ENCODE data around the gene NUDT7. TPM values are rescaled to one million over a fixed set of nuclear protein-coding genes. Genes with fewer than 3 reads are reported as not detected.

Gene NUDT7
- total RNA-seq, 1 donor, result 6.0 TPM

GRCh38 chr16:77721752-77722308 lies 484 bp upstream of the NUDT7 start:
- DNase-seq (ENCODE audit: low read depth), result no peak
- TF ChIP-seq, protein P1, sequence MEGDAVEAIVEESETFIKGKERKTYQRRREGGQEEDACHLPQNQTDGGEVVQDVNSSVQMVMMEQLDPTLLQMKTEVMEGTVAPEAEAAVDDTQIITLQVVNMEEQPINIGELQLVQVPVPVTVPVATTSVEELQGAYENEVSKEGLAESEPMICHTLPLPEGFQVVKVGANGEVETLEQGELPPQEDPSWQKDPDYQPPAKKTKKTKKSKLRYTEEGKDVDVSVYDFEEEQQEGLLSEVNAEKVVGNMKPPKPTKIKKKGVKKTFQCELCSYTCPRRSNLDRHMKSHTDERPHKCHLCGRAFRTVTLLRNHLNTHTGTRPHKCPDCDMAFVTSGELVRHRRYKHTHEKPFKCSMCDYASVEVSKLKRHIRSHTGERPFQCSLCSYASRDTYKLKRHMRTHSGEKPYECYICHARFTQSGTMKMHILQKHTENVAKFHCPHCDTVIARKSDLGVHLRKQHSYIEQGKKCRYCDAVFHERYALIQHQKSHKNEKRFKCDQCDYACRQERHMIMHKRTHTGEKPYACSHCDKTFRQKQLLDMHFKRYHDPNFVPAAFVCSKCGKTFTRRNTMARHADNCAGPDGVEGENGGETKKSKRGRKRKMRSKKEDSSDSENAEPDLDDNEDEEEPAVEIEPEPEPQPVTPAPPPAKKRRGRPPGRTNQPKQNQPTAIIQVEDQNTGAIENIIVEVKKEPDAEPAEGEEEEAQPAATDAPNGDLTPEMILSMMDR (IDR thresholded peaks at IDR 0.05; ENCODE audit: insufficient read depth, low read depth, low read length), result no peak
- no peak overlapping the region for H3K4me3 ChIP-seq (ENCODE audit: low read depth, low read length)

DNA sequence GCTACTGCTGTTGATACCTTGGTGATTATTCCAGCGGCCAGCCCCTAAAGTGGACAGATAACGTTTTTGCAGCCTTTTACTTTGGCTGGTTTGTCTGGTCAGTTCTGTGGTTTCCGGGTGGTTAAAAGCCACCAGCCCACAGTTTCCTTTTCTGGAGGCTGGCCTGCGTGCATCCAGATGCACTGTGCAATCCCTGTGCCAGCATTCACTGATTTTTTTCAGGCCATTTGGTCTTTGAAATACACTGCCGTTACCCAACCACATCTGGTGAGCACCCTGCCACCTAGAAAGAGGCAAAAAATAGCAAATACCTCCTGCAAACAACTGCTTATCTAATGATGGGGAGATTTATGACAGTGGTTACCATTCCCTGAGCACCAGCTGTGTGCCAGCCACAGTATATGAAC lies 797 bp downstream of the NUDT7 start:
- DNase-seq (ENCODE audit: low read depth), result peak; percentile 90
- H3K4me3 ChIP-seq (ENCODE audit: low read depth, low read length), result peak overlapping the region; percentile 85
- TF ChIP-seq, protein P1 (IDR thresholded peaks at IDR 0.05; ENCODE audit: insufficient read depth, low read depth, low read length), result no peak

DNA sequence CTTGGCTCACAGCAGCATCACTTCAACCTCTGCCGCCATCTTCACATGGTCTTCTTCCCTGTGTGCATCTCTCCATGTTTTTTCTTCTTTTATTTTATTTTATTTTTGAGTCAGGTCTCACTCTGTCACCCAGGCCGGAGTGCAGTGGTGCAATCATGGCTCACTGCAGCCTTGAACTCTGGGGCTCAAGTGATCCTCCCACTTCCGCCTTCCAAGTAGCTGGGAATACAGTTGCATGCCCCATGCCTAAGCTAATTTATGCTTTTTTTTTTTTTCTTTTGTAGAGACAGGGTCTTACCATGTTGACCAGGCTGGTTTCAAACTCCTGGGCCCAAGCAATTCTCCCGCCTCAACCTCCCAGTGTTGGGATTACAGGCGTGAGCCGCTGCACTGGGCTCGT lies 1.9 kb downstream of the NUDT7 start:
- no peak for DNase-seq (ENCODE audit: low read depth)
- no peak overlapping the region for H3K4me3 ChIP-seq (ENCODE audit: low read depth, low read length)
- TF ChIP-seq, protein P1 (IDR thresholded peaks at IDR 0.05; ENCODE audit: insufficient read depth, low read depth, low read length), result no peak

GRCh38 chr16:77729951-77730350 lies 7.6 kb downstream of the NUDT7 start:
- no peak overlapping the region for H3K4me3 ChIP-seq (ENCODE audit: low read depth, low read length)
- TF ChIP-seq, protein P1 (IDR thresholded peaks at IDR 0.05; ENCODE audit: insufficient read depth, low read depth, low read length), result no peak
- DNase-seq (ENCODE audit: low read depth), result no peak

- no peak overlapping the region for H3K4me3 ChIP-seq (ENCODE audit: low read depth, low read length)
- peak; percentile 63 for DNase-seq (ENCODE audit: low read depth)
Observed at GRCh38 chr16:77732241-77732946, 10.1 kb downstream of the NUDT7 start.

GRCh38 chr16:77736879-77737278 lies 14.6 kb downstream of the NUDT7 start:
- TF ChIP-seq, protein P1 (IDR thresholded peaks at IDR 0.05; ENCODE audit: insufficient read depth, low read depth, low read length), result no peak
- no peak for DNase-seq (ENCODE audit: low read depth)
- H3K4me3 ChIP-seq (ENCODE audit: low read depth, low read length), result no peak overlapping the region

More at GRCh38 chr16:77732241-77732946, 10.1 kb downstream of the NUDT7 start:
- TF ChIP-seq, protein P1 (IDR thresholded peaks at IDR 0.05; ENCODE audit: insufficient read depth, low read depth, low read length), result no peak
